ENCODE results near the gene PSMG4.
A peak's percentile ranks its signal among the peaks of the same experiment; 100 is the strongest.

The PSMG4 gene

DNA sequence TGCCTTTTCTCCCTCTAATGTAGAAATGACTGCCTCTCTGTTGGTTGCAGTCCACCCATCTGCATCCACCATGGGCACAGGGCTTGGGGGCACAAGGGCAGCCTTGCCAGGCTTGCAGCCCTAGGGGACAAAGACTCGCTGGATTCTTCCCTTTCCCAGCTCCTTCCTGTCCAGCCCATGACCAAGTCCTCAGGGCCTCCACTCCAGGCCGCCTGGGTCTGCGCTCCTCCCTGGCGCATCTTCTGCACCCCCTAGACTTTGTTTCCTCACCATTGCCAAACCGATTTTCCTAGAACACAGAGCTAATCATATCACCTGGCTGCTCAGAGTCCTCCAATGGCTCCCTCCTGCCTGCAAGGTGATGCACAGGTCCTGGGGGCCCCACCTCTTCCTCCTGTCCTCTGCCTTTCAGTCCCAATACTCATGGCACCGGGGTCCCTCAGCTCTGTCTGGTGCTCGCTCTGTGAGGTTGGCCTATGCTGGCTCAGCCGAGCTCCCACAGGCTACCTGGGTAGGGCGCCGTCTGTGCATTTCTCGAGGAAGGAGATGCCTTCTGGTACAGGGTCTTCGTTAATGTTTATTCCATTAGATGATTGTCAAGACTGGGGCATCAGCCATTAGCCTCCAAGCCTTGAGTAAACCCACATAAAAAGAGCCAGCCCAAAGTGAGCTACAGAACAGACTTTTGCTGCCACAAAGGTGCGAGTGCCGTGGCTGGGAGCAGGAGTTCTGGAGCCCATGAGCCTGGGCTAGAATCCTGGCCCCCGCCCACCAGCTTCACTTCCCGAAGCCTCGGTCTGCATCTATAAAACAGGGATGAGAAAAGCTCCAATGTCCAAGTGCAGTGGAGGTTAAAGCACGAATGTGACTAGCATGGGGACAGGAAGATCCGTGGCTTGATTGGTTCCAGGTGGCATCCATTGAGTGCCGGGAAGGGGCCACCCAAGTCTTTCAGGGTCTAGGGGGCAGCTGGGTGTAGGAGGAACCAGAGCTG, 17.7 kb downstream of the PSMG4 start:
- DNase-seq (ENCODE audit: low spot score) = no peak

DNA sequence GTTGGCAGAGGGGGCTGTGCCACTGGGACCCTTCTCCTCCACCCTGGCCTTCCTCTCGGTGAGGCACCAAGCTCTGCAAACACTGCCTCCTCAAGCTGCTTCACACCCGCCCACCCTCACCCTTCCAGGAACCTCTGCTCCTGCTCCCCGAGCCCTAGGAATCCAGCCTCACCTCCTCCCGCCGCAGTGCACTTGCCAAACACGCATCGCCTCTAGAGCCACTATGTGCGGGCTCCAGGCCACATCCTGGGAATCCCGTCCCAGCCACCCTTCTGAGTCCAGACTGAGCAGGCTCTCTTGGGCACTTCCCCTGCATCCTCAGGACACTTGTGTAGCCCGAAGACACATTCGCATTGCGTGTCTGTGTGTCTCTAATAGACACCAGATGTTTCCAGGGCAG, 18.5 kb downstream of the PSMG4 start:
- DNase-seq (ENCODE audit: low spot score) = no peak

- DNase-seq (ENCODE audit: low spot score) = no peak
These were observed 19.2 kb downstream of the PSMG4 start for GRCh38 chr6:3277851-3278416.

GRCh38 chr6:3278691-3279090, 19.9 kb downstream of the PSMG4 start:
- no peak for DNase-seq (ENCODE audit: low spot score)

- DNase-seq (ENCODE audit: low spot score) = no peak
These were observed 21.3 kb downstream of the PSMG4 start for GRCh38 chr6:3280091-3280490.

GRCh38 chr6:3280866-3281465, 22.2 kb downstream of the PSMG4 start:
- no peak for DNase-seq (ENCODE audit: low spot score)

DNA sequence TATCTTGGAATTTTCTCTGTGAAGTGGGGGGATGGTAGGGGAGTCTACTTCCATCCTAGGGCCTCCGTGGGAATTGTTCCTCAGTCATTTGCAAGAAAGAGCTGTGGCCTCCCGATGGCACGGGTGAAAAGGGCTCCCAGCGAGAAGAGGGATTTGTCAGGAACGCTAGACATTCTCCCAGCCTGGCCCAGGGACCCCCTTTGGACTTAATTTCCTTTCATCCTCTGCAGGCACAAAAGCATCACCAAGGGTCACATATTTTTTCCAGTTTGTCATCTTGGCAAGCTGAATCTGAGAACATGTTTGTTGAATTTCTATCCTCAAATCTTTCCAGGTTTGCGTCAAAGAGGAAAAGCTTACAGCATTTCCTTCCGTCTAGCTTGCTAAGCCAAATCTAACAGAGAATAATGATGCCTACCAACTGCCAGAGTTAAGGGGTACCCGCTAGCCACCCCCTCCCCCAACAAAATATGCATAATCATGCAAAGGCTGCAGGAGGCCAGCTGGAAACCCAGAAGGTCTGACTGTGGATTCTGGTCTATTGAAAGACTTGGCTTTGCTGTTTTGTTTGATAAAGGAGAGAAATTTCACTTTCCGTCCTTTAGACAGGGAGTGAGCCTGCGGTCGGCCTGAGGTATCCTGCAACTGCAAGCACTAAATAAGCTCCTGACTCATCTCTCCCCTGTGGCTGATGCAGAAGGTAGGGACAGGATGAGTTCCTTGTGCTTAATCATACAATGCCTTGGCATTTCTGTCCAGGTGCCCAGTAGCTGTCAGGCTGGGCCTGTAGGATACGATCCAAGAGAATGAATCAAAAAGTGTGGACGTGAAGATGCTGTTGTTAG, 23.1 kb downstream of the PSMG4 start:
- no peak for DNase-seq (ENCODE audit: low spot score)

GRCh38 chr6:3282476-3283236, 23.9 kb downstream of the PSMG4 start:
- no peak for DNase-seq (ENCODE audit: low spot score)

GRCh38 chr6:3283241-3283640, 24.5 kb downstream of the PSMG4 start:
- DNase-seq (ENCODE audit: low spot score) = no peak

- no peak for DNase-seq (ENCODE audit: low spot score)
These were observed 25.1 kb downstream of the PSMG4 start for GRCh38 chr6:3283641-3284435.

GRCh38 chr6:3284436-3284876, 25.7 kb downstream of the PSMG4 start:
- DNase-seq (ENCODE audit: low spot score) = peak; percentile 42

DNA sequence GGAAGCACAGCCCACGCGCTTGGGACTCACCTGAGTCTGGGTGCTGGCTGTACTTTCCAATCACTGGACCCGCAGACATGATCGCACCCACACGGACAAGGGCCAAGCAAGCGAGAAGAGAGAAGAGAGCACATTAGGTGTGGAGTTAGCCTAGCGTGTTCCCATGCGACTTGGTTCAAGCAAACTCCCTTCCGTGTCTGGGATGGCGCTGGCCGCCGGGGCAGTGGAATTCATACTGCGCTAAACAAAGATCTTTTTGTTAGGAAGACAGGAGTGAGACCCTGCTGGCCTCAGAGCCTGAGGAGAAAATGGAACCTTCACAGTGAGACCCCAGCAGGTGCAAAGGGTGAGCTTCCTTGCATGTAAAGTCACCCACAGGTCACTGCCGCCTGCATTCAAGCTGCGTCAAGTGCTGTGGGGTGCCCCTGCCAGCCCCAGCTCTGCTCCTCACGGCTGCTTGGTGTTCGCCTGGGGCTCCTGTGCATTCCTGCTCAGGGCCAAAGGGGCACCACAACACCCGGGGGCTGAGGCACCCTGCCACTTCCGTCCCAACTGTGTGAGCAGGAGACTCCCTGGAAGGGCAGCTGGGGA, 26.4 kb downstream of the PSMG4 start:
- peak; percentile 46 for DNase-seq (ENCODE audit: low spot score)

GRCh38 chr6:3285732-3286131, 27.0 kb downstream of the PSMG4 start:
- DNase-seq (ENCODE audit: low spot score) = no peak

- no peak for DNase-seq (ENCODE audit: low spot score)
These were observed 28.0 kb downstream of the PSMG4 start for GRCh38 chr6:3286641-3287171.

GRCh38 chr6:3287308-3287707, 28.6 kb downstream of the PSMG4 start:
- DNase-seq (ENCODE audit: low spot score) = no peak

- DNase-seq (ENCODE audit: low spot score) = no peak
These were observed 29.4 kb downstream of the PSMG4 start for GRCh38 chr6:3287976-3288707.

DNA sequence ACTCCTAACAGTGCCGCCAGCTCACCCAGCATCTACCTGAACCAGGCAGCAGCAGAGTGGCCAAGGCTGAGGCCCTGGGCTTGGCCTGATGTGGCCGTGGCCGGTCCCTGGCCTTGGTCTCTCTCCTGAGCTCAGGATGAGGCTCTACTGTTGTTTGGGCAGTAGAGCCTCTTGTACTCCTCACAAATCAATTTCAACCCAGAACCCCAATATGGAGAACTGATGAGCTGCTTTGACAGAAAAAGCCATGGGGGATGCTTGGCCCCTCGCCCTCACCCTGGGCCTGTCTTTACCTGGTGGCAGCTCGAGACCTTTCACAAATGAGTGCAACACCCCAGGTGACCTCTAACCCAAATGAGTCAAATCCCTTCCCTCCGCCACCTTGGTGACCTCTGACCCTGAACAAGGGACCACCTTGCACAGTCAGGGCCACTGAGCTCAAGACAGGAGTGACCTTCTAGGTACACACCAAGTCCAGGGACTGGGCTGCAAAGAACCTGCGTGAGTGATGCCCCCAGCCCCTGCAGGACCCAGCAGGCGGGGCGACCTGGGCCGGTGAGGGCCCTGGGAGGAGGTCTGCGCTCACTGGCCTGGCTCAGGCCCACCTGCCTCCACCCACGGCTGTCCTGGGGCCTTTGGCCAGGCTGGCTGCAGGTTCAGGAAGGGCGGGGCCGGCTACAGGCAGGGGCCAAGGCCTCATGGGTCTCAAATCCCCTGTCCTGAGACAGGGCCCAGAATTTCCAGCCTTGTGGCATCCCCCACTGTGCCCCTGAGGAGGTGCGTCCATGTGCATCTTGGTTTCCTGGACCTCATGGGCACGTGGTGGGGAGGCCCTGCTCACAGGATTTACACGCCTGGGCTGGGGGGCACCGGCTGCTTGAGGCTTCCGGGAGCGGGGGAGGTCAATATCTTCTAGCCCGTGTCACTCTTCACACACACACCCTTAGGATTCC, 30.2 kb downstream of the PSMG4 start:
- DNase-seq (ENCODE audit: low spot score) = no peak

DNA sequence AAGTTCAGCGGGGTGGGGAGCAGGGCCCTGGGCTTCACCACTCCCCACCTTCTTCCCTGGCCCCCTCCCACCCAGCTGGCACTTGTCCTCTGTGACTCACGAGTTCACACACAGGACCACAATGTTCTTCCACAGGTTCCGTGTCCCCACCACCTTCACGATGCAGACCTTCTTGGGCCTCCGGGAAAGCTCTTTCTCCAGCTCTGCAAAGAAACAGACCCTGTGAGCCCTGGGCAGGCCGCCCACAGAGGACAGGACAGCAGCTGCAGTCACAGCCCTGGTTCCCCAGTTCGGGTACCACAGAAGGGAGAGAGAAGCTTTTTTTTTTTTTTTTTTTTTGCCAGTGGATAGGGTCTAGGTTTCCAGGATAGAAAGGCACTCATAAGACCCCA, 30.9 kb downstream of the PSMG4 start:
- no peak for DNase-seq (ENCODE audit: low spot score)
